Neural crest cell (in vitro differentiated cells): Measurements from ENCODE around the gene NIN. TPM values are rescaled to one million over a fixed set of nuclear protein-coding genes. Genes with fewer than 3 reads are reported as not detected.

Source experiments
- DNase-seq: peaks from one replicate; pipeline ENCODE4 v3.0.0; 2021; ENCODE audit warnings: low read depth, mixed read lengths, low spot score
- H3K27ac Mint-ChIP-seq: one replicate; pipeline ENCODE4 v1.8.0; 2021; ENCODE audit warnings: mild to moderate bottlenecking, mixed read lengths; ENCODE audit not compliant: unreplicated experiment
- H3K27me3 Mint-ChIP-seq: 2 replicates; pipeline ENCODE4 v1.8.0; 2021; ENCODE audit warnings: low read depth, mild to moderate bottlenecking, mixed read lengths
- H3K36me3 Mint-ChIP-seq: 2 replicates; pipeline ENCODE4 v1.8.0; 2021; ENCODE audit warnings: low read depth, mild to moderate bottlenecking, mixed read lengths
- H3K4me1 Mint-ChIP-seq: 2 replicates; pipeline ENCODE4 v1.8.0; 2021; ENCODE audit warnings: mixed read lengths
- H3K4me3 Mint-ChIP-seq: one replicate; pipeline ENCODE4 v1.8.0; 2021; ENCODE audit warnings: mild to moderate bottlenecking, mixed read lengths
- H3K9me3 Mint-ChIP-seq: 2 replicates; pipeline ENCODE4 v1.8.0; 2021; ENCODE audit warnings: mixed read lengths
- total RNA-seq: library from RNA; stranded (reverse); gene quantifications from 2 replicates; pipeline ENCODE4 v1.2.1, GENCODE V29; 2021
- TF ChIP-seq, protein P1 (sequence below): fragments of 200-600 bp; sonication (generic); conservative IDR thresholded peaks from 2 replicates; pipeline ENCODE4 v1.5.0; 2021; ENCODE audit warnings: antibody characterized with exemption, mild to moderate bottlenecking

The NIN gene
- total RNA-seq, 1 donor from 2014 or later: 94.9 TPM

GRCh38 chr14:50834802-50835276, 3.9 kb upstream of the NIN start:
- Mint-ChIP-seq H3K27ac (no peak overlapping the region), H3K27me3 (peaks cover 11% of the 10 kb centered on the region), H3K36me3 (no peaks in the 10 kb centered on the region), H3K4me3 (no peak overlapping the region), H3K9me3 (no peaks in the 10 kb centered on the region), H3K4me1 (peaks cover 24% of the 10 kb centered on the region)
- TF ChIP-seq, protein P1, sequence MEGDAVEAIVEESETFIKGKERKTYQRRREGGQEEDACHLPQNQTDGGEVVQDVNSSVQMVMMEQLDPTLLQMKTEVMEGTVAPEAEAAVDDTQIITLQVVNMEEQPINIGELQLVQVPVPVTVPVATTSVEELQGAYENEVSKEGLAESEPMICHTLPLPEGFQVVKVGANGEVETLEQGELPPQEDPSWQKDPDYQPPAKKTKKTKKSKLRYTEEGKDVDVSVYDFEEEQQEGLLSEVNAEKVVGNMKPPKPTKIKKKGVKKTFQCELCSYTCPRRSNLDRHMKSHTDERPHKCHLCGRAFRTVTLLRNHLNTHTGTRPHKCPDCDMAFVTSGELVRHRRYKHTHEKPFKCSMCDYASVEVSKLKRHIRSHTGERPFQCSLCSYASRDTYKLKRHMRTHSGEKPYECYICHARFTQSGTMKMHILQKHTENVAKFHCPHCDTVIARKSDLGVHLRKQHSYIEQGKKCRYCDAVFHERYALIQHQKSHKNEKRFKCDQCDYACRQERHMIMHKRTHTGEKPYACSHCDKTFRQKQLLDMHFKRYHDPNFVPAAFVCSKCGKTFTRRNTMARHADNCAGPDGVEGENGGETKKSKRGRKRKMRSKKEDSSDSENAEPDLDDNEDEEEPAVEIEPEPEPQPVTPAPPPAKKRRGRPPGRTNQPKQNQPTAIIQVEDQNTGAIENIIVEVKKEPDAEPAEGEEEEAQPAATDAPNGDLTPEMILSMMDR: no peak
- no peak for DNase-seq

DNA sequence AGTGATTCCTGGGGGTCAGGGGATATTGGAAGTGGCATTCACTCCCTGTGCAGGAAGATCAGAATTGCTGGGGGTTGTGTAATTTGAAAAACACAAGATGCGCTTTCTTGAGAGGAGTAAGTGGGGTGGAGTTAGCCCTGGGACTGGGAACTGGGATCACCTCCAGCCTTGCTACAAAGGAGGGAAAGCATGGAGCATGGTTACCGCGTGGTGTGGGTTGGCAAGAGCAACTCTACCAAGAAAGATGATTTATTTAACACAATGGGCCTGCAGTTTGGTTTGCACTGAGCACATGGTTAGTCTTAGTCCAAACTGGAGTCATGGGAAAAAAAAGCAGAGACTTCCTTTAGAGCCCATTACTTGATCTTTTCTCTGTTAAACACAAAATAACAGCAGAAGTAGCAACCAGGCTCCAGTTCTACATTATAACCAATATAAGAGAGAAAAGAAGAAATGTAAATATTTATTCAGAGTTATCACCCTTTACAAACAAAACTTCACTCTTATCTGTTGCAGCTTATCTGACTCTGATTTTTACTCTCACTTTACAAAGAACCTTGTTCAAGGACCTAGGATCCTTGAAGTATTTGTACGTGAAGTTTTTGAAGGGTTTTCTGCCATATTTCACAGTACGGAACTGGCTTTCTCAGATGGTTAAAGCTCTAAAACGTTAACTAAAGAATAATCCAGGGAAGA, 2.1 kb upstream of the NIN start:
- H3K4me3 Mint-ChIP-seq: peak overlapping the region; percentile 81
- H3K36me3 Mint-ChIP-seq: no peaks in the 10 kb centered on the region
- TF ChIP-seq, protein P1: no peak
- DNase-seq: no peak
- H3K27ac Mint-ChIP-seq: no peak overlapping the region
- peaks cover 41% of the 10 kb centered on the region for H3K4me1 Mint-ChIP-seq
- peaks cover 11% of the 10 kb centered on the region for H3K27me3 Mint-ChIP-seq
- no peaks in the 10 kb centered on the region for H3K9me3 Mint-ChIP-seq

DNA sequence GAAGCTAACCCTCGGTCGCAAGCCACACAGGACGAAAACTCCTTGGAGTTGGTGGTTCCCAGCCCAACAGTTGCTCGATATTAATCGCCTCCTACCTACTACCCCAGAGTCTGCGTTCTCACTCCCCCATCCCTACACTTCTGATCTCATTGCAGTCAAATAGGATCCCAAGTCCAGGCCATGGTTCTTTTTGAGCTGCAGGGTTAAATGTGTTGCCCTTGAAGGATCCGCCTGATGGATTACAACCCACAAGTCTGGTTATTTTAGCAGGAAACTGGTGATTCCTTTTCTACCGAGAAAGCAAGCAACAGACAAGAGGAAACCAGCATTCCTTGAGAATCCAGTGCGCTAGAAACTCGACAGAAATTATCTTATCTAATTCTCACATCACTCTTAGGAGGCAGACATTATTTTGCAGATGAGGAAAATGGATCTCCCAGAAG, 785 bp upstream of the NIN start:
- Mint-ChIP-seq H3K9me3 (no peaks in the 10 kb centered on the region), H3K27ac (peak overlapping the region; percentile 87), H3K4me1 (peaks cover 48% of the 10 kb centered on the region), H3K4me3 (peak overlapping the region; percentile 96), H3K27me3 (peaks cover 11% of the 10 kb centered on the region), H3K36me3 (no peaks in the 10 kb centered on the region)
- TF ChIP-seq, protein P1: no peak
- DNase-seq: no peak

DNA sequence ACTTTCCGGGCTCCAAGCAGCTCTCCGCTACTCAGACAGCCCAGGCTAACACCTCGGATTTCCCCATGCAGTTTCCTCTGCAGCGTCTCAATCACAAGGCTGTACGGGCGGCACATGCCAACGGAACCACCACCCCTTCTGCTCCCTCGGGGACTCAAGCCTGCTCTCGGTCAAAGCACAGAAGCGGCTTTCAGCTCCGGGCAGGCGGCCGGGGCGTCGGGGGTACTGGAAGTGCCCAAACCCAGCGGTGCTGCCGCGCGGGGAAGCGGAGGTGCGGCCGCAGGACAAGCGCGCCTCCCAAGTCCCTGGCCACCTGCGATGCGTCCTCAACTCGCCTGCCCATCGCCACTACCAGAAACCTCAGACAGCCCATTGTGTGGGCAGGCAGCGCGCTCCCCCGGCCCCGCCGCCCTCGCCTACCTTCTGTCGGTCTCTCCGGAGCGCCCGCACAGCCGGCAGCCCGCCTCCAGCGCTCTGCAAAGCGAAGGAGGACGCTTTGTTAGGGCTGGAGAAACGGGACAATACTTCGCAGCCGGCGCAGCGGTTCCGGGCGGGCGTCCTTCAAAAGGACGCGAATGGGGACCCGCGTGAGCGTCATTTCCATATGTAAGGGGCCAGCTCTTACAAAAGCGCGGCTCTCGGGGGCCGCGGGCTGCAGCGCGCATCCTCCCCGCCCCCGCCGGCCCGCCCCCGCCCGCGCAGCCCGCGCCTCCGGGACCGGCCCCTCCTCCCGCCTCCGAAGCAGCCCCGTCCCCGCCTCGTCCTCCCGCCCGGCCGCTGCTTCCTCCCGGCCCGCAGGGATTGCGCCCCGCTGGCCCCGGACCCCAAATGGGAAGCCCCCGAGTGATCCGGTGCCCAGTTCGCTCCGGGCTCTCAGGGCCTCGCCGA, 674 bp downstream of the NIN start:
- H3K4me1 Mint-ChIP-seq: peaks cover 59% of the 10 kb centered on the region
- peak overlapping the region; percentile 69 for H3K27ac Mint-ChIP-seq
- peak; percentile 60 for DNase-seq
- no peaks in the 10 kb centered on the region for H3K36me3 Mint-ChIP-seq
- peaks cover 11% of the 10 kb centered on the region for H3K27me3 Mint-ChIP-seq
- TF ChIP-seq, protein P1: no peak
- H3K4me3 Mint-ChIP-seq: peak overlapping the region; percentile 94
- H3K9me3 Mint-ChIP-seq: no peaks in the 10 kb centered on the region

GRCh38 chr14:50829489-50830043, 1.4 kb downstream of the NIN start:
- TF ChIP-seq, protein P1: no peak
- H3K36me3 Mint-ChIP-seq: no peaks in the 10 kb centered on the region

More at GRCh38 chr14:50829489-50830043, 1.4 kb downstream of the NIN start:
- no peak for DNase-seq
- peak overlapping the region; percentile 60 for H3K27ac Mint-ChIP-seq
- H3K4me1 Mint-ChIP-seq: peaks cover 62% of the 10 kb centered on the region
- peak overlapping the region; percentile 94 for H3K4me3 Mint-ChIP-seq
- no peaks in the 10 kb centered on the region for H3K9me3 Mint-ChIP-seq
- H3K27me3 Mint-ChIP-seq: peaks cover 11% of the 10 kb centered on the region
